Astrocyte of the hippocampus (primary cell): ENCODE data around the gene WNT5B.
"Not testable (repeated sequence)": the region's sequence is repeated elsewhere in the genome, so short reads cannot be mapped to it uniquely, and the experiment has no call there.

Experiments used
- DNase-seq: peaks from one replicate; pipeline ENCODE4 v3.0.0; 2011; ENCODE audit warnings: low read depth, low spot score

WNT5B gene

GRCh38 chr12:1598757-1599156, 30.3 kb upstream of the WNT5B start:
- no peak for DNase-seq

DNA sequence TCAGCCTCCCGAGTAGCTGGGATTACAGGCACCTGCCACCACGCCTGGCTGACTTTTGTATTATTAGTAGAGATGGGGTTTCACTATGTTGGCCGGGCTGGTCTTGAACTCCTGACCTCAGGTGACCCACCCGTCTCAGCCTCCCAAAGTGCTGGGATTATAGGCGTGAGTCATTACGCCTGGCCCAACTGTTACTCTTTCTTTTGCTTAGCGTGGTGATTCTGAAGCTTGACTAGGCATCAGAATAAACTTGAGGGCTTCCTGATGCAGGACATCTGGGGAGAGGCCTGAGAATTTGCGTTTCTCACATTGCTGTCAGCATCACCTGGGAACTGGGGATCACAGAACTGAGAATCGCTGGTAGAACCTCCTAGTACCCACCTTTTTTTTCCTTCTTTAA, 26.3 kb upstream of the WNT5B start:
- not testable (repeated sequence) for DNase-seq

DNA sequence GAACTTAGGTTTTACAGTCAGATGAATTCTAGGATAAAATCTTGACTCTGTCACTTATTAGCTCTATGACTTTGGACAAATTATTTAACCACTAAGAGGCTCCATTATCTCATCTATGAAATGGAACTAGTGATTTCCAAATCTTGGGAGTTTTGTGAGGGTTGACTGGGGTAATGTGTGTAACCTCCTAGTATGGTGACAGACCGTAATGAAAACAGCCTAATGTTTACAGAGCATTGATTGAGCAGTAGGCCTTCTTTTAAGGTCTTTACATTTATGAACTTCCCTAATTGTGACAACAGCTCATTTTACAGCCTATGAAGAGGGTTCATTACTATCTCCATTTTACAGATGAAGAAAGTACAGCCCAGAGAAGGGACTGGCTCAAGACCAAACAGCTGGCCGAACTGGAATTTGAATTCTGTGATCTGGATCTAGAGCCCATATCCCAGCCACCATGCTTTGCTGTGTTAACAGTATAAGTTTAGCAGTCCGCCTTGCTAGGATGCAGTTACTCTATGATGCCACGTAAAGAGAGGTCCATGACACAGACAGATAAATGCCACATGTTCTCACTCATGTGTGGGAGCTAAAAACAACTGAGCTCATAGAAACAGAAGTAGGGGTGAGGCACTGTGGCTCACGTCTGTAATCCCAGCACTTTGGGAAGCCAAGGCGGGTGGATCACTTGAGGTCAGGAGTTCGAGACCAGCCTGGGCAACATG, 25.6 kb upstream of the WNT5B start:
- no peak for DNase-seq

- no peak for DNase-seq
These were observed 24.6 kb upstream of the WNT5B start for GRCh38 chr12:1604464-1604863.

GRCh38 chr12:1605129-1606020, 23.7 kb upstream of the WNT5B start:
- peak; percentile 92 for DNase-seq

GRCh38 chr12:1606021-1606622, 22.9 kb upstream of the WNT5B start:
- DNase-seq = peak; percentile 93

DNA sequence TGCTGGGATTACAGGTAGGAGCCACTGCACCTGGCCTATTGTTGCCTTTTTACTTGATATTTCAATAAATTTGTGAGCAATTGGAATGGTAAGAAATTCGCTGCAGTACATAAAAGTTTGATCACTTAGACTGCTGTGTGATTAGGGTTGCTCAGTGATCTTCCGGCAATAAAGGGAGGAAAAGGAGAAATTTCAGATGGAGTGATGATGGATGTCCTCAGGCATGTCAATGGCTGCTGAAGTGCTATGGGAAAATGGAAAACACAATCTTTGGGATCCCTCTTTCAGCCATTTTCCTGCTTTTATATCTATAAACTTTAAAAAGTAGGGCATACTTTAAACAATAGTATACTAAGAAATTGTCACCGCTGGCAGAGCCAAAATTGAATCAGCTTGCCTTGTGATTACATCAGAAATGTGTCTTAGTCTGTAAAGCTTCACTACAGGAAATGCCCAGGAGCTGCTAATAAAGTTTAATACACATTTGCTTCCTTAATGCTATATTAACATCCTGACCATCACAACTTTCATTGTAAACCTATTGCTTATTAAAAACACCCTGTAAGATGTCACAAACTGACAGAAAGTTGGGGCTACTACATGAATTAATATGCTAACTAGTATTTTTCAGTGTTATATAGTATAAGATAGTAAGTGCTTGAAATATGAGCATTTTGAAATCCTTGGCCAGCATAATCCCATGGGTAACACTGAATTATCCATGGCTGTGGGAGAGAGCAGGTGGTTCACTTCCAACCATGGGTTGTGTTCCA, 20.9 kb upstream of the WNT5B start:
- no peak for DNase-seq

DNA sequence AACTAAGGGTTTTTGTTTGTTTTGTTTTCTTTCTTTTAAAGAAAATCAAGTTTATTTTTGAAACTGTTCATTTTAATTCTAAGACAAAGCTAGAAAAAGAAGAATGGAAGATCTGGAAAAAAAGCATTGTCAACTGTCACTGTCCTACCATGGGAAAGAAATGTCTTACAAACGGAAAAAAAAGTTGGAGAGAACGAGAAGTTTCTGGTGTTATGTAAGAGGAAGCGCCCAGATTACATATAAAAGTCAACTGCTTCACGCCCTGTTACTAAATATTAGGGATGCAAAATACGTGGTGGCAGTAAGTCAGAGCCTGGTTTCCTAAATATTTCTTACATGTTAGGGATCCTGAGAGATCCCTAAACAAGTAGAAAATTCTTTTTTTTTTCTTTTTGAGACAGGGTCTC, 20.3 kb upstream of the WNT5B start:
- no peak for DNase-seq

DNA sequence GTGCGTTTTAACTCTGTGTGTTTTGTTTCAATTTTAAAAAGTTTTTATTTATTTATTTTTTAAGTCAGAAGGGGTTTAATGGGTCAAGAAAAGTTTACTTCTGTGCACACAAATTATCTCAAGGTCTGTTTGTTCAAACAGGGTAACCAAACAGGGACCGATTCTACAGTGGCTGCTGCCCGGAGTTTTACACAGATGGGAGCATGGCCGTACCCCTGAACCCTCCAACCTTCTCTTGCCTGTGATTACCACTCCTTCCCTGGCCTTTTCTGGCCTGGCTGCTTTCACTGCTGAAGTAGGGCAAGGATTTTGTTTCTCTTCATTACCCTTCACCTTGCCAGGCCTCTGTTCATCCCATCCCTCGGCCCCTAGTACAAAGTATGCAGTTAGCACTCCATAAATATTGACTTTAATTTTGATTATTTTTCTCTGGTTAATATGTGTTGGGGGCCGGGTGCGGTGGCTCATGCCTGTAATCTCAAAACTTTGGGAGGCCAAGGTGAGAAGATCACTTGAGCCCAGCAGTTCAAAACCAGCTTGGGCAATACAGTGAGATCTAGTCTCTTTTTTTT, 18.9 kb upstream of the WNT5B start:
- no peak for DNase-seq

- DNase-seq = peak; percentile 75
These were observed 17.0 kb upstream of the WNT5B start for GRCh38 chr12:1611803-1612572.

- no peak for DNase-seq
These were observed 15.2 kb upstream of the WNT5B start for GRCh38 chr12:1613860-1614259.

- no peak for DNase-seq
These were observed 14.7 kb upstream of the WNT5B start for GRCh38 chr12:1614360-1614759.

GRCh38 chr12:1616233-1617066, 12.6 kb upstream of the WNT5B start:
- peak; percentile 42 for DNase-seq

- DNase-seq = peak; percentile 33
These were observed 10.5 kb upstream of the WNT5B start for GRCh38 chr12:1618489-1618888.

DNA sequence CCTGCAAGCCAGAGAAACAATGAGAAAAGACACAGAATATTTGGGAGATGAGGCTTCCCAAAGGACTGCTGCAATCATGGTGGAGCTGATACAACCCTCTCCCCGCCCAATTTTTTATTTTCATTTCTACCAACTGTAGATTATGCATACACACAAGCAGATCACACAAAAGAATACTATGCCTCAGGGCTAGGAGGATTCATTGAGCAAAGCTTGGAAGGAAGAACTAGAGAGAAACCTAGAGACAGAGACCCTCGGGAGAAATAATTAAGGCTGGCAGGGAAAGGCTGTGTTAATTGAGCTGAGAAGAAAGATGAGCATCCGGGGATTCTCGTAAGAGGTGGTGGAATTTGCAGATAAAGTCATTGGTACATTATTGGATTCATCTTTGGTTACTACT, 9.9 kb upstream of the WNT5B start:
- DNase-seq = no peak

GRCh38 chr12:1619587-1619986, 9.4 kb upstream of the WNT5B start:
- DNase-seq = no peak

DNA sequence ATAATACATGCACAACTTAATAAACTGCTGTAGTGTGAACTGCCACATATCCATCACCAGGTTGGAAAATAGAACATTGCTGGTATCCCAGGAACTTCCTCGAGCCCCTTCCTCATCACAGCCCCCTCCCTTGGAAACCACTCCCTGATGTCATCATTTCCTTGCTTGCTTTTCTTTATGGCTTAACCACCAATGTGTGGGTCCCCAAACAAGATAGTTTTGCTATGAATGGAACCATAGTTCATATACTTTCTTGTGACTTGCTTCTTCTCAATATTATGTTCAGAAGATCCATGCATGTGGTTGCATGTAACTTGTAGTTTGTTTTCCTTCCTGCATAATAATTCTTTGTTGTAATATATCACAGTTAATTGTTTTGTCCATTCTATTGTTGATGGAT, 8.9 kb upstream of the WNT5B start:
- no peak for DNase-seq

DNA sequence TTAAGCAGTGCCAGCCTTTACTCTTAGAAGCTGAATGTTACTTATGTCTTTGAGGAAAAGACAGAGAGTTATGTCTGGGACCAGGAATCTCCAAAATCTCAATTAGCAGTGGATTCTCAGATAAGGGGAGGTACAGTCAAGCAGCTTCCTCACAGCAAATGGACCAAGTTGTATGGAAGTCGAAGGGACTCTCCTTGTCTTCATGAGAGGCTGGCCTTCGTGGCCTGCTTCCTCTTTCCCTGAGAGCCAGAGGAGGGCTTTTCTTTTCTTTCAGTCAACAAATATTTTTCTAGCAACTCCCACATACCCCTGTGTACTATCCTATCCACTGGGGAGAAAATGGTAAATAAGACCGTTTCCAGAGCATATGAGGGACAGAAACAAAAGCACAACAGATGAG, 6.6 kb upstream of the WNT5B start:
- no peak for DNase-seq

GRCh38 chr12:1629338-1630132, 504 bp downstream of the WNT5B start:
- DNase-seq = peak; percentile 29
